Central memory CD4-positive, alpha-beta T cell (primary cell): ENCODE results near the gene OR52E4.

Experiments used
- DNase-seq: peaks from one replicate; pipeline ENCODE4 v3.0.0; 2022

Gene OR52E4

DNA sequence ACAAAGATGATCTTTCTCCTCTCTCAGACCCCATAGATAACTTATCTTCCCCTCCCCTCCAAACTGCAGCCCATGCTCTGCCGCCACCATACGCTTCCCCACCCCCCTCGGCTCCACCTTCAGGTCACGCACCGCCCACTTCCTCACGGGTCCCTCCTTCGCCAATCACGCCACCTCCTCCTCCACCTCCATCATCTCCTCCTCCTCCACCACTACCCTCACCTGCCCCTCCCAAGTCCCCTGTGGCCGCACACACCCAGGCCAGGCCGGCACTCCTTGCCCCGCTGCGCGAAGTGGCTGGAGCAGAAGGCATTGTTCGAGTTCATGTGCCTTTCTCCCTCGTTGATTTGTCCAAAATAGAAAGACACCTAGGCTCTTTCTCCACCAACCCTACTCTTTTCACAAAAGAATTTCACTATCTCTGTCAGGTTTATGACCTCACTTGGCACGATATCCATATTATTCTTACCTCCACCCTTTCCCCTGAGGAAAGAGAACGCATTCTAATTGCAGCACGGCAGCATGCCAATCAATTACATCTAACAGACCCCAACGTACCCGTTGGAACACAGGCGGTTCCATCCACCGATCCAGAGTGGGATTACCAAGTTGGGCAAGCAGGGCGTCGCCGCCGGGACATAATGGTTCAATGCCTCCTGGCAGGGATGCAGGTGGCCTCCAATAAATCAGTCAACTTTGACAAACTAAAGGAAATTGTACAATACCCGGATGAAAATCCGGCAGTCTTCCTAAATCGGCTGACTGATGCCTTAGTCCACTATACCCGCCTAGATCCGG is 49.3 kb downstream of the OR52E4 start:
- no peak for DNase-seq

- no peak for DNase-seq
Measured at GRCh38 chr11:5930614-5931013, 50.2 kb downstream of the OR52E4 start.

DNA sequence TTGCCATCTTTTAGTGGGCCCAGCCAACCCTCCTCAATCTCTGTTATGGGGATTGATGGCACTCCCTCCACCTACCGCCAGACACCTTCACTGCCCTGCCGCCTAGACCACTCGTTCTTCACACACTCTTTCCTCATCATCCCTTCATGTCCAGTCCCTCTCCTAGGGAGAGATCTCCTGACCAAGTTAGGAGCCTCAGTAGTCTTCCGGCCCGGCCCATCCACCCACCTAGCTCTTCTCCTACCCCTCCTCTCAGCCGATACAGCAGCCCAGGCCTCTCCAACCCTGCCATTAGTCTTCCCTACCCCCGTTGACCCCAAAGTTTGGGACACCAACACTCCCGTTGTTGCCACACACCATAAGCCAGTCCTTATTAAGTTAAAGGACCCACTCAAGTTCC is 50.6 kb downstream of the OR52E4 start:
- no peak for DNase-seq

GRCh38 chr11:5932671-5933070 is 52.2 kb downstream of the OR52E4 start:
- DNase-seq, result no peak

GRCh38 chr11:5933116-5933515 is 52.7 kb downstream of the OR52E4 start:
- no peak for DNase-seq
